Heart left ventricle (tissue), 13 donors: ENCODE results near the gene LMAN2.

Experiments
- POLR2A ChIP-seq, 2 donors: fragments of 450-650 bp; IDR thresholded peaks; one replicate each; pipeline ENCODE4 v1.6.1; 2017; ENCODE audit warnings: antibody characterized with exemption in 2 of 2, mild to moderate bottlenecking in 2 of 2, moderate library complexity in 2 of 2
- TF ChIP-seq, protein P1 (sequence below), 12 donors: fragments of 200-600 bp; sonication (generic) in 4 of 12; IDR thresholded peaks; one replicate each; pipeline versions ENCODE4 v1.5.0 to v1.8.0; 2018 to 2022; ENCODE audit warnings: antibody characterized with exemption in 12 of 12, mild to moderate bottlenecking in 5 of 12
- donor health status: ischemic (EF 13 %, LVEDD 7.1; RV severe dilation, severe dysfunction).
- donor health status: DM: no; HTN: yes; CAD: no.
- donor health status: DM: no; HTN: no; CAD: no.
- donor health status: ischemic (EF 25% LVEDD 6.9; RV normal size, moderate dysfunction).
- donor health status: ischemic (EF 25% LVEDD 5.7; RV mildly dilated, moderate dysfunction).
- donor health status: ischemic (EF 35%, LVEDD 5.7; RV mildly dilated, moderate dysfunction).
- donor health status: nonischemic (EF 11% LVEDD 7.7; RV severe dilation, severe dysfunction).
- donor health status: DM: yes; HTN: yes; CAD: no.
- donor health status: PGD.
- donor health status: ischemic (EF 29% LVEDD 5.4; RV normal size, mild dysfunction).
- donor health status: nonischemic (EF 23%, LVEDD 6.1; RV moderate dilation, normal function).

- TF ChIP-seq POLR2A (IDR thresholded peaks at IDR 0.05): no peak
- TF ChIP-seq, protein P1, sequence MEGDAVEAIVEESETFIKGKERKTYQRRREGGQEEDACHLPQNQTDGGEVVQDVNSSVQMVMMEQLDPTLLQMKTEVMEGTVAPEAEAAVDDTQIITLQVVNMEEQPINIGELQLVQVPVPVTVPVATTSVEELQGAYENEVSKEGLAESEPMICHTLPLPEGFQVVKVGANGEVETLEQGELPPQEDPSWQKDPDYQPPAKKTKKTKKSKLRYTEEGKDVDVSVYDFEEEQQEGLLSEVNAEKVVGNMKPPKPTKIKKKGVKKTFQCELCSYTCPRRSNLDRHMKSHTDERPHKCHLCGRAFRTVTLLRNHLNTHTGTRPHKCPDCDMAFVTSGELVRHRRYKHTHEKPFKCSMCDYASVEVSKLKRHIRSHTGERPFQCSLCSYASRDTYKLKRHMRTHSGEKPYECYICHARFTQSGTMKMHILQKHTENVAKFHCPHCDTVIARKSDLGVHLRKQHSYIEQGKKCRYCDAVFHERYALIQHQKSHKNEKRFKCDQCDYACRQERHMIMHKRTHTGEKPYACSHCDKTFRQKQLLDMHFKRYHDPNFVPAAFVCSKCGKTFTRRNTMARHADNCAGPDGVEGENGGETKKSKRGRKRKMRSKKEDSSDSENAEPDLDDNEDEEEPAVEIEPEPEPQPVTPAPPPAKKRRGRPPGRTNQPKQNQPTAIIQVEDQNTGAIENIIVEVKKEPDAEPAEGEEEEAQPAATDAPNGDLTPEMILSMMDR (IDR thresholded peaks at IDR 0.05): no peak
Observed at GRCh38 chr5:177371120-177372033, 19.9 kb upstream of the LMAN2 start.
